Uterus (tissue), 2 donors: Measurements from ENCODE around the gene SERPINA12.

ENCODE experiments used
- CTCF ChIP-seq, 4 experiments: fragments of 200-600 bp in 2 of 4; fragments of 450-650 bp in 2 of 4; sonication (generic) in 2 of 4; IDR thresholded peaks; one replicate each; pipeline ENCODE4 v1.5.1; 2016 to 2019; ENCODE audit warnings: antibody characterized with exemption in 4 of 4, mild to moderate bottlenecking in 2 of 4, moderate library complexity in 1 of 4
- POLR2A ChIP-seq, 2 donors: fragments of 450-650 bp; IDR thresholded peaks; one replicate each; pipeline ENCODE4 v1.6.1; 2016; ENCODE audit warnings: antibody characterized with exemption in 2 of 2, mild to moderate bottlenecking in 1 of 2, moderate library complexity in 1 of 2

GRCh38 chr14:94539181-94539580 lies 29.9 kb upstream of the SERPINA12 start:
- no peak for TF ChIP-seq CTCF (IDR thresholded peaks at IDR 0.05)
- no peak for TF ChIP-seq POLR2A (IDR thresholded peaks at IDR 0.05)
